Neural crest cell (in vitro differentiated cells): ENCODE data around the gene TMPRSS9. TPM values are rescaled to one million over a fixed set of nuclear protein-coding genes. Genes with fewer than 3 reads are reported as not detected.

ENCODE experiments used
- DNase-seq: peaks from one replicate; pipeline ENCODE4 v3.0.0; 2021; ENCODE audit warnings: low read depth, mixed read lengths, low spot score
- H3K27ac Mint-ChIP-seq: one replicate; pipeline ENCODE4 v1.8.0; 2021; ENCODE audit warnings: mild to moderate bottlenecking, mixed read lengths; ENCODE audit not compliant: unreplicated experiment
- H3K27me3 Mint-ChIP-seq: 2 replicates; pipeline ENCODE4 v1.8.0; 2021; ENCODE audit warnings: low read depth, mild to moderate bottlenecking, mixed read lengths
- H3K36me3 Mint-ChIP-seq: 2 replicates; pipeline ENCODE4 v1.8.0; 2021; ENCODE audit warnings: low read depth, mild to moderate bottlenecking, mixed read lengths
- H3K4me1 Mint-ChIP-seq: 2 replicates; pipeline ENCODE4 v1.8.0; 2021; ENCODE audit warnings: mixed read lengths
- H3K4me3 Mint-ChIP-seq: one replicate; pipeline ENCODE4 v1.8.0; 2021; ENCODE audit warnings: mild to moderate bottlenecking, mixed read lengths
- H3K9me3 Mint-ChIP-seq: 2 replicates; pipeline ENCODE4 v1.8.0; 2021; ENCODE audit warnings: mixed read lengths
- CTCF ChIP-seq: fragments of 200-600 bp; sonication (generic); conservative IDR thresholded peaks from 2 replicates; pipeline ENCODE4 v1.5.0; 2021; ENCODE audit warnings: antibody characterized with exemption, mild to moderate bottlenecking
- total RNA-seq: library from RNA; stranded (reverse); gene quantifications from 2 replicates; pipeline ENCODE4 v1.2.1, GENCODE V29; 2021

TMPRSS9 gene
- total RNA-seq, 1 donor from 2014 or later = 0.12 TPM

- TF ChIP-seq CTCF = no peak
- H3K27me3 Mint-ChIP-seq = peaks cover 27% of the 10 kb centered on the region
- H3K9me3 Mint-ChIP-seq = peaks cover 2% of the 10 kb centered on the region
- DNase-seq = no peak
- H3K36me3 Mint-ChIP-seq = no peaks in the 10 kb centered on the region
- H3K4me3 Mint-ChIP-seq = peak overlapping the region; percentile 54
- H3K4me1 Mint-ChIP-seq = peaks cover 9% of the 10 kb centered on the region
- H3K27ac Mint-ChIP-seq = no peak overlapping the region
These were observed 1.4 kb upstream of the TMPRSS9 start for GRCh38 chr19:2358548-2359173.

- Mint-ChIP-seq H3K9me3 (peaks cover 2% of the 10 kb centered on the region), H3K27ac (no peak overlapping the region), H3K4me1 (peaks cover 16% of the 10 kb centered on the region), H3K4me3 (peak overlapping the region; percentile 72), H3K36me3 (no peaks in the 10 kb centered on the region), H3K27me3 (peaks cover 27% of the 10 kb centered on the region)
- DNase-seq = no peak
- no peak for TF ChIP-seq CTCF
These were observed 768 bp downstream of the TMPRSS9 start for GRCh38 chr19:2360833-2361232.

GRCh38 chr19:2361246-2362045 is 1.4 kb downstream of the TMPRSS9 start:
- TF ChIP-seq CTCF = no peak
- no peak overlapping the region for H3K4me3 Mint-ChIP-seq
- no peak overlapping the region for H3K27ac Mint-ChIP-seq
- no peaks in the 10 kb centered on the region for H3K36me3 Mint-ChIP-seq
- no peak for DNase-seq
- H3K27me3 Mint-ChIP-seq = peaks cover 27% of the 10 kb centered on the region
- peaks cover 16% of the 10 kb centered on the region for H3K4me1 Mint-ChIP-seq
- peaks cover 2% of the 10 kb centered on the region for H3K9me3 Mint-ChIP-seq

- Mint-ChIP-seq H3K4me1 (peaks cover 16% of the 10 kb centered on the region), H3K27me3 (peaks cover 27% of the 10 kb centered on the region), H3K36me3 (no peaks in the 10 kb centered on the region), H3K27ac (no peak overlapping the region), H3K4me3 (no peak overlapping the region), H3K9me3 (peaks cover 2% of the 10 kb centered on the region)
- DNase-seq = no peak
- no peak for TF ChIP-seq CTCF
These were observed 2.2 kb downstream of the TMPRSS9 start for GRCh38 chr19:2362046-2362969.

- peaks cover 2% of the 10 kb centered on the region for H3K9me3 Mint-ChIP-seq
- H3K27me3 Mint-ChIP-seq = peaks cover 26% of the 10 kb centered on the region
- DNase-seq = no peak
- no peak overlapping the region for H3K4me3 Mint-ChIP-seq
- H3K27ac Mint-ChIP-seq = no peak overlapping the region
- H3K4me1 Mint-ChIP-seq = peaks cover 16% of the 10 kb centered on the region
- no peak for TF ChIP-seq CTCF
- no peaks in the 10 kb centered on the region for H3K36me3 Mint-ChIP-seq
These were observed 2.9 kb downstream of the TMPRSS9 start for GRCh38 chr19:2362970-2363300.
